IPS-18a (cell line): ENCODE data around the gene IL22RA1.
A peak's percentile ranks its signal among the peaks of the same experiment; 100 is the strongest.

Experiments used
- H3K27ac ChIP-seq: one replicate; pipeline ENCODE4 v1.5.1; 2013; ENCODE audit warnings: low read length
- H3K27me3 ChIP-seq: one replicate; pipeline ENCODE4 v1.6.1; 2013; ENCODE audit warnings: mild to moderate bottlenecking, low read length; ENCODE audit not compliant: control insufficient read depth, insufficient read depth
- H3K36me3 ChIP-seq: one replicate; pipeline ENCODE4 v1.6.1; 2013; ENCODE audit warnings: low read depth, low read length; ENCODE audit not compliant: control insufficient read depth
- H3K4me1 ChIP-seq: one replicate; pipeline ENCODE4 v1.6.1; 2013; ENCODE audit warnings: low read depth, low read length; ENCODE audit not compliant: control insufficient read depth
- H3K4me3 ChIP-seq: one replicate; pipeline ENCODE4 v1.5.1; 2013; ENCODE audit warnings: low read length
- H3K9ac ChIP-seq: one replicate; pipeline ENCODE4 v1.6.1; 2013; ENCODE audit warnings: mild to moderate bottlenecking, low read length, moderate library complexity
- H3K9me3 ChIP-seq: one replicate; pipeline ENCODE4 v1.6.1; 2013; ENCODE audit warnings: low read depth, low read length; ENCODE audit not compliant: control insufficient read depth

Gene IL22RA1

GRCh38 chr1:24119859-24120756 lies 22.8 kb downstream of the IL22RA1 start:
- Histone ChIP-seq H3K4me3 (no peak overlapping the region), H3K4me1 (no peaks in the 10 kb centered on the region), H3K9ac (no peak overlapping the region), H3K27me3 (no peaks in the 10 kb centered on the region), H3K36me3 (no peaks in the 10 kb centered on the region), H3K27ac (no peak overlapping the region), H3K9me3 (no peaks in the 10 kb centered on the region)

GRCh38 chr1:24119489-24119858 lies 23.5 kb downstream of the IL22RA1 start:
- H3K9me3 ChIP-seq: no peaks in the 10 kb centered on the region
- no peak overlapping the region for H3K9ac ChIP-seq
- no peak overlapping the region for H3K27ac ChIP-seq
- no peaks in the 10 kb centered on the region for H3K36me3 ChIP-seq
- peaks cover 3% of the 10 kb centered on the region for H3K4me1 ChIP-seq
- no peak overlapping the region for H3K4me3 ChIP-seq
- H3K27me3 ChIP-seq: no peaks in the 10 kb centered on the region

DNA sequence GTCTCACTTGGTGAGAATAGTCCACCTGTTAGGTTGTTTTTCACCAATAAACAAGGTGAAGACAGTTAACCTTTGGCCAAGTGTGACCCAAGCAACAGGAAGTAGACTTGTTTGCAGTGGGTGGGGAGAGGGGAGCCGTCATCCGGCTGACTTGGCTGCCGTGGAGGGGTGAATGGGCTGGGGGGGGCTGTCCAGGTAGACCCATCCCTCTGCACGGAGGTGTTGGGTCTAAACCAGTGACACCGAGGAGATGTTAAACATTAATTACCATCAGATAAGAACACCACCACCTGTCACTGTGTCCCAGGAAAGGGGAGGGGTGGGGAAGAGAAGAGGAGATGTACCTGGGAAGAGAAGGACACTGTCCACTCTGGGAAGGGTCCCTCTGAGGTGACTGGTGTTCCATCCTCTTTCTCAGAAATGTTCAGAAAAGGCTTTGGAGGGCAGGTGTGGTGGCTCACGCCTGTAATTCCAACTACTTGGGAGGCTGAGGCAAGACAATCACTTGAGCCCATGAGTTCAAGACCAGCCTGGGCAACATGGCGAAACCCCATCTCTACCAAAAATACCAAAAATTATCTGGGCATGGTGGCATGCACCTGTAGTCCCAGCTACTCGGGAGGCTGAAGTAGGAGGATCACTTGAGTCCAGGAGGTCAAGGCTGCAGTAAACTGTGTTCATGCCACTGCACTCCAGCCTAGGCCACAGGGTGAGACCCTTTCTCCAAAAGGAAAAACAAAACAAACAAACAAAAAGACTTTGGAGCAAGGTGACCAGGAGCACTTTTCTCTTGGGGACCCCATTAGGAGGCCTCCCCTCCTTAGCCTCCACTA lies 24.3 kb downstream of the IL22RA1 start:
- no peaks in the 10 kb centered on the region for H3K9me3 ChIP-seq
- no peak overlapping the region for H3K4me3 ChIP-seq
- no peak overlapping the region for H3K9ac ChIP-seq
- H3K27ac ChIP-seq: no peak overlapping the region
- no peaks in the 10 kb centered on the region for H3K36me3 ChIP-seq
- H3K27me3 ChIP-seq: no peaks in the 10 kb centered on the region
- H3K4me1 ChIP-seq: peaks cover 3% of the 10 kb centered on the region

DNA sequence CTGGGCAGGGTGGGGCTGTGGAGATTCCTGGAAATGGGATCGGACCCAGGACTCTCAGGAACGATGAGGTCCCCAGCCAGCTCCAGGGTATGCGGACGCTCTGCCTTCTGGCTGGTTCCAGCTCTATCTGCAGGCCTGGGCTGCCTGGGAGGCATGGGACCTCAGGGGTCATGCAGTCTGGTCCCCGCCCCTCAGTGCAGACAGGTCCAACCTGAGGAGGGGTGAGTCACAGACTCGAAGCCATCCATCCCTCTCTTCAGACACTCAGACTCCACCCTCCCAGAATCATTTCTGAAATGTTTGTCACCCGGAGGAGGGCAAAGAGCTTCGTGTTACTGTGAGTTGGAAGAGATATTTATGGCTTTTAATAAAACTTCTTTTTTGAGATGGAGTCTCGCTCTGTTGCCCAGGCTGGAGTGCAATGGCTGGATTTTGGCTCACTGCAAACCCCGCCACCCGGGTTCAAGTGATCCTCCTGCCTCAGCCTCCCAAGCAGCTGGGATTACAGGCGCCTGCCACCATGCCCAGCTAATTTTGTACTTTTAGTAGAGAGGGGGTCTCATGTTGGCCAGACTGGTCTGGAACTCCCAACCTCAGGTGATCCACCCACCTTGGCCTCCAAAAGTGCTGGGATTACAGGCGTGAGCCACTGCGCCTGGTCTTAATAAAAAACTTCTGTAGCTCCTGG lies 25.1 kb downstream of the IL22RA1 start:
- Histone ChIP-seq H3K9me3 (no peaks in the 10 kb centered on the region), H3K4me3 (no peak overlapping the region), H3K4me1 (peaks cover 3% of the 10 kb centered on the region), H3K9ac (no peak overlapping the region), H3K27me3 (no peaks in the 10 kb centered on the region), H3K36me3 (no peaks in the 10 kb centered on the region), H3K27ac (no peak overlapping the region)

GRCh38 chr1:24117132-24117531 lies 25.8 kb downstream of the IL22RA1 start:
- no peak overlapping the region for H3K27ac ChIP-seq
- no peak overlapping the region for H3K9ac ChIP-seq
- no peaks in the 10 kb centered on the region for H3K9me3 ChIP-seq
- H3K4me3 ChIP-seq: no peak overlapping the region
- peaks cover 6% of the 10 kb centered on the region for H3K4me1 ChIP-seq
- no peaks in the 10 kb centered on the region for H3K36me3 ChIP-seq
- no peaks in the 10 kb centered on the region for H3K27me3 ChIP-seq

- Histone ChIP-seq H3K9me3 (no peaks in the 10 kb centered on the region), H3K9ac (no peak overlapping the region), H3K4me1 (peaks cover 9% of the 10 kb centered on the region), H3K4me3 (no peak overlapping the region), H3K27me3 (peaks cover 5% of the 10 kb centered on the region), H3K27ac (no peak overlapping the region), H3K36me3 (no peaks in the 10 kb centered on the region)
These were observed 28.2 kb downstream of the IL22RA1 start for GRCh38 chr1:24114753-24115152.

DNA sequence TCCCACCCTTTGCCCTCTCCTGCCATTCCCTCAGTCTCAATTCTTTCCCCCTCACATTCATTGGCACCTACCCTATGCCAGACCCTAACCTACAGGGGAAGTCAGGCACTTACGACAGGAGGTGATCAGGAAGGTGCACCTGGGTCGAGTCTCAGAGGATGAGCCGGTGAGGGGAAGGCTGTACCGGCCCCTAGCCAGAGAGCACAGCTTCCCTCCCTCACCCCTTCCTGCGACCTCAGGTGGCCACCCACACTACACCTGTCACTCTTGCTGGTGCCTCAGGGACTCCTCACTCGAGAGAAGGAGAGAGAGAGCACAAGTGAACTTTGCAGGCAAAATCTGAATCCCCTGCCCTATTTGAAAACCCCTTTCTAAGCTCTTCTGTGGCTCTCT lies 29.3 kb downstream of the IL22RA1 start:
- H3K36me3 ChIP-seq: no peaks in the 10 kb centered on the region
- no peak overlapping the region for H3K27ac ChIP-seq
- peaks cover 5% of the 10 kb centered on the region for H3K27me3 ChIP-seq
- peaks cover 9% of the 10 kb centered on the region for H3K4me1 ChIP-seq
- no peaks in the 10 kb centered on the region for H3K9me3 ChIP-seq
- no peak overlapping the region for H3K9ac ChIP-seq
- H3K4me3 ChIP-seq: no peak overlapping the region

DNA sequence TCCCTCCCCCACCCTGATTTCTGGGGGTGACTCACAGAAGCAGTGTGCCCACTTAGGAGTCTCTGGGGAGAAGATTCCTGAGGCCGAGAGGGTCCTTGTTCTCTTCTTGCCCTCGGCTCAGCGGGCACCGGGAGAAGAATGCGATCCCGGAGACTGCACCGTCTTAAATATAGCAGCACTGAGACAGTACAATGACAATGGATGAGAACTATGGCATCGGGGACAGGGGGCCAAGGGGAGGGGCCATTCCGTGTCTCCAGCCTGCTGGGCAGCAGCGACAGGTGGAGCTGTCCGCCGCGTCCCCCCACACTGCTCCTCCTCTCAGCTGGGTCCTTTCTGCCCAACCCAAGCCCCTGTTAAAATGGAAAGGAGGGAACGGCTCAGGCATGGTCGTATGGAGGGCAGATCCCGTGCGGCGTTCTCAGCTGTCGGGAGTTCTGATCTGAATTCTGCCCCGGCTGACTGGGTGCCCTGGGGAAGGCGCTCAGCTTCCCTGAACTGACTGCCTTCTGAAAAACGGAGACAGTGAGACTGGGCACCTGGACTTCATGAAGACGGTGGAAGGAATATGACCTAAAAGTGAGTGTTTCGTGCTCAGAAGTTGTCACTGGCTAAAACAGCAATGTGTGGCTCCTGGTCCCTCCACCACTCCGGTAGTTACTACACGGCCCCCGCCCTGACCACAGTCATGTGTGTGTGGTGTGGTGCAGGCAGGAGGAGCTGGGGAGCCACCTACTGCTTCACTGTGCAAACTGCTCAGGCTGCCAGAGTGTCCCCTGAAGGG lies 30.8 kb downstream of the IL22RA1 start, which contains the start of gene MYOM3:
Gene MYOM3 (minus strand): TSS at position 140 of the 784 bp plus-strand sequence. CDS start 3,499 bp downstream, outside the sequence.
- peaks cover 5% of the 10 kb centered on the region for H3K27me3 ChIP-seq
- H3K9ac ChIP-seq: no peak within 1 kb of the TSS
- no peak within 1 kb of the TSS for H3K27ac ChIP-seq
- H3K4me3 ChIP-seq: peak within 1 kb of the TSS; percentile 39
- no peaks in the 10 kb centered on the region for H3K9me3 ChIP-seq
- H3K36me3 ChIP-seq: no peaks in the 10 kb centered on the region
- H3K4me1 ChIP-seq: peaks cover 13% of the 10 kb centered on the region

DNA sequence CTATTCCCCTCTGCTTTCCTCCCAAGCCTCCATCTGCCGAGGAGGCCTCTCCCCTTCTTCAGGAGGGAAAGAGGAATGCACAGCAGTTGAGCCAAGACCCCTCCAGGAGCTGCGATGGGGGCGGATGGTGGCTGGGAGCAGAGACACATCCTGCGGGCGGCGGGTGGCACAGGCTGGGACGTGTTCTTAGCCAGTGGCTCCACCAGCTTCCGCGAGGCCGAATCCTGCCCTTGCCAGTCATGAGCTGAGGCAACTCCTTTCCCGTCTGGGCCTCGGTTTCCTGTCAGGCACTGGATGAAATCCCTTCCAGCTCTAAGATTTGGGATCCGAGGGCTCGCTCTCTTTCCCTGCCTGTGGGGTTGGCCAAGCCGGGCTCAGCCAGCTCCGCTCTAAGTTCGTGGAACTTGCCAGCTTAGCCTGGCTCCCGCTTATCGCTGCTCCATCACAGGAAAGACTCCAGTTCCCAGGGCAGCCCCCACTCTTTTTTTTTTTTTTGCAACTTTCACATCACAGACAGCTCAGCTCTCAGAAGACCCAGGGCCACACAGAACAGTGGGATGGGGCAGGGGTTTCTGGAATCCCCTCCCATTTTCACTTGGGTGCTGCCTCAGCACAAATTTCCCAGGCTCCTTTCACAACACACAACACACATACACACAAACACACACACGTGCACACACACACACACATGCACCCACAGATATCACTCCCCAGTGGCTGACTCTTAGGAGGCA lies 31.5 kb downstream of the IL22RA1 start:
- Histone ChIP-seq H3K4me1 (peaks cover 13% of the 10 kb centered on the region), H3K27me3 (peaks cover 5% of the 10 kb centered on the region), H3K27ac (no peak overlapping the region), H3K36me3 (no peaks in the 10 kb centered on the region), H3K9ac (no peak overlapping the region), H3K4me3 (no peak overlapping the region), H3K9me3 (no peaks in the 10 kb centered on the region)

DNA sequence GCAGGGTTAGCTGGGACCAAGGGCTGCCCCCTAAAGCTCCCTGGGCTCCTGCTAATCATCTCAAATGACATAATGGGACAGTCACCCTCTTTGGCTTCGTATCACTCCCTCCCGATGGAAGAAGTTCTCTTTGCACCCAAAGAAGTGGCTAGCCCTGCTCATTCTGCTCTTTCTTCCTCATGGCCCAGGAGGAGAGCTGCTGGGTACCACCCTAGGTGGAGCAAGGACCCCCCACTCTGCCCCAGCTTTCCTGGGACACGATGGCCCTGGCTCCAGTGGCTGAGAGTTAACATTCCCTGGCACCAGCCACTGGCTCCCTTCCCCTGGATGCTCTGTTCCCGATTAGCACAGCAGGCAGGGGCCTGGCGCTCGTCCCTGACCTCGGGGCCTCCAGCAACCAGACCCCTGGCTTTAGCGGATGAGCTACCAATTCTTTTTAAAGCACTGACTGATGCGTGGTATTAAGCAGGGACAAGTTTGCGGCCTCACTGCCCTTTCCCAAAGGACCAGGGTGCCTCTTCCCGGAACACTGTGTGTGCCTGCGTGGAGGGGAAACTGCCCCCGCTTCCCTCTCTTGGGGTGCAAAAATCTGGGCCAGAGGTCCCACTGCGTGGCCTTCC lies 32.2 kb downstream of the IL22RA1 start:
- no peak overlapping the region for H3K4me3 ChIP-seq
- no peak overlapping the region for H3K27ac ChIP-seq
- no peaks in the 10 kb centered on the region for H3K36me3 ChIP-seq
- peaks cover 13% of the 10 kb centered on the region for H3K4me1 ChIP-seq
- H3K9me3 ChIP-seq: no peaks in the 10 kb centered on the region
- H3K27me3 ChIP-seq: peaks cover 5% of the 10 kb centered on the region
- no peak overlapping the region for H3K9ac ChIP-seq
